Measurements from ENCODE around the gene VSIG4.

DNA sequence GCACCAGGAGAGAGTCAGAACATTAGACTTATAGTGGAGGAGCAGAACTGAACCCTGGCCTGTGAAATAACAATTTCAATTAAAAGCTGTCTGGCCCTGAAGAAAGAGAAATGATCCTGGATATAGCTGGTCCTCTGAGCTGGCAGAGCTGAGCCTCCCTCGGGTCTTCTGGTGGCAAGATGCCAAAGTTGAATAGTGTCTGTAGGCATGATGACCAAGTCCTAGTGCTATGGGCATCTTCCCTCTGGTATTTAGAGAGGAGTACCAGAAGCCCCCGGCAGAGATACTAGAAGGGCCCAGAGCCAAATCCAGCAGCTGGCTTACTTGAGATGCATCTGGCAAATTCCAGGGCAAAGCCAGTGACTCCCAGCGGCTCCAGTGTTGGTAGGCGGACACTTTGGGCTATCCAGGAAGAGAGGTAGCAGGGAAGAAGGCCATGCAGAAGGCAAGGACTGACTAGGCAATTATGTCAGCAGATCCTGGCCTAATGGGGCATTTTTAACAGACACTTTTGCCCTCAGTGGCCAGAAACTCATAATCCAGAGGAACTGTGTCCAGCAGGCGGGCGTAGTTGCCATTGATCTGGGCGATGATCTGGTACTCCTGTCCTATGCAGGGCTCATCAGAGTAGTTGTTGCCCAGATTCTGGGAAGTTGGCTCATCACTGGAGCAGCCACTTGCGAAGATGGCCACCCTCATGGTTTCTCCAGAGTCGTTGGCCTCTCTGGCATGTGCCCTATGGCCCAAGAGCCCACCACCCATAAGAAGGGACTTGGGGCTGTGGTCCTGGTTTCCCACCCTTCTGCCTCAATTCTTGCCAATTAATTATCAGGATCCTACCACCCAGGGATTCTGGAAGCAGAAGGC lies 17.9 kb downstream of the VSIG4 start:
- TF ChIP-seq, protein P1, sequence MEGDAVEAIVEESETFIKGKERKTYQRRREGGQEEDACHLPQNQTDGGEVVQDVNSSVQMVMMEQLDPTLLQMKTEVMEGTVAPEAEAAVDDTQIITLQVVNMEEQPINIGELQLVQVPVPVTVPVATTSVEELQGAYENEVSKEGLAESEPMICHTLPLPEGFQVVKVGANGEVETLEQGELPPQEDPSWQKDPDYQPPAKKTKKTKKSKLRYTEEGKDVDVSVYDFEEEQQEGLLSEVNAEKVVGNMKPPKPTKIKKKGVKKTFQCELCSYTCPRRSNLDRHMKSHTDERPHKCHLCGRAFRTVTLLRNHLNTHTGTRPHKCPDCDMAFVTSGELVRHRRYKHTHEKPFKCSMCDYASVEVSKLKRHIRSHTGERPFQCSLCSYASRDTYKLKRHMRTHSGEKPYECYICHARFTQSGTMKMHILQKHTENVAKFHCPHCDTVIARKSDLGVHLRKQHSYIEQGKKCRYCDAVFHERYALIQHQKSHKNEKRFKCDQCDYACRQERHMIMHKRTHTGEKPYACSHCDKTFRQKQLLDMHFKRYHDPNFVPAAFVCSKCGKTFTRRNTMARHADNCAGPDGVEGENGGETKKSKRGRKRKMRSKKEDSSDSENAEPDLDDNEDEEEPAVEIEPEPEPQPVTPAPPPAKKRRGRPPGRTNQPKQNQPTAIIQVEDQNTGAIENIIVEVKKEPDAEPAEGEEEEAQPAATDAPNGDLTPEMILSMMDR (IDR thresholded peaks at IDR 0.05): no peak
- TF ChIP-seq EZH2 (IDR thresholded peaks at IDR 0.05): no peak
